Activated naive CD4-positive, alpha-beta T cell (primary cell): Measurements from ENCODE around the gene PLVAP.

ENCODE experiments used
- DNase-seq, 4 experiments: peaks; one replicate each; lab custom pipeline; 2025; lab: John Stamatoyannopoulos, UW

PLVAP gene

DNA sequence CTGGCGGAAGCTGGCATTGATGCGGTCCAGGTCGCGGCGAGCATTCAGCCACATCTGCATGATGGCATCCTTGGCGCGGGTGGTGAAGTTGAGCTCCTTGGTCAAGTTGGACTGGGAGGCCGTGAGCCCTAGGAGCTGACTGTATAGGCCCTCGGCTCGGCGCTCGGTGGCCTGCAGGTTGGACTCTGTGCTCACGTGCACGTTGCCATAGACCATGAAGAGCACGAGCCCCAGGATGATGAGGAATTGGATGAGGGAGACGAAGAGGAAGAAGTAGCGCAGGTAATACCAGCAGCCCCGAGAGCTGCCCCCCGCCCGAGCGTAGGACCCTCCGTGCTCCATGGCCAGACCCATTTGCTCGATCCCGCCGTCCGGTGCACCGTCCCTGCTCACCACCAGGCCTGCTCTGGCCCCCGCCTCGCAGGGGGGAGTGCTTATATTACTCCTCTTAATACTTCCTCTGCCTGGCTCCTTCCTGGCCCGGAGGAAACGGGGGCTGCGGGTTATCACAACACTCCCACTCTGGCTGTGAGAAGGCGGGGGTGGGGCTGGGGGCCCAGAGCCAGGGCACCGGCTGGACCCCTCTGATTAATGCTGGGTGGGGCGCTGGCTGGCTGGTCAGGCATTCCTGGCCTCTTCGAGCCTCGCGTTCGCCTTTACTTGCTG, at the start of gene PLVAP:
TSS of gene PLVAP (minus strand) at position 408 of the 666 bp plus-strand sequence. CDS start at position 354, 54 bp downstream.
- DNase-seq = no peak

- DNase-seq = peak in 1 of 4 experiments; percentile 14
Observed at GRCh38 chr19:17424743-17425365, 47.7 kb upstream of the PLVAP start.

DNA sequence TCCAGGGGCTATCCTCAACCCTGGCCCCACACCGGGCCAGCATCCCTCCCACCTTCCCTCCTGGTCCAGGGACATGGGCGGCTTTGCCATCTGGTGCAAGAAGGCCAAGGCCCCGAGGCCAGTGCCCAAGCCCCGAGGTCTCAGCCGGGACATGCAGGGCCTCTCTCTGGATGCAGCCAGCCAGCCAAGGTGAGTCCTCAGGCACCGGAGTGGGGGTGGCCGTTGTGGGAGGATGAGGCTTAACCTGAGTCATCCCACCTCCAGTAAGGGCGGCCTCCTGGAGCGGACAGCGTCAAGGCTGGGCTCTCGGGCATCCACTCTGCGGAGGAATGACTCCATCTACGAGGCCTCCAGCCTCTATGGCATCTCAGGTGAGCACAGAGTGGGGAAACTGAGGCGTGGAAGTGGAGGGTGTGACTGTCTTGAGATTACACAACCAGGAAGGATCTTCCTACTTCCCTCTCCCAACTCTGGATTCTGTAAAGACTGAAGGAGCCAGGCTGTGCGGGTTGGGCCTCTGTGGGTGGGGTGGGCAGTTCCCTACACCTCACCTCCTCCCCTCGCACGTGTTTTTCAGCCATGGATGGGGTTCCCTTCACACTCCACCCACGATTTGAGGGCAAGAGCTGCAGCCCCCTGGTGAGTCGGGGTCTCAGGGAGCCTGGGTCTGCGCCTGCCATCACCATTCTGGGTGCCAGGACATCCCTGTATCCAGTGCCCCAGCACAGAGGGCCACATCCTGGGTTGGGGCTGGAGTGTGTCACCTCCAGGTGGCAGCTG, 46.5 kb upstream of the PLVAP start:
- no peak for DNase-seq

DNA sequence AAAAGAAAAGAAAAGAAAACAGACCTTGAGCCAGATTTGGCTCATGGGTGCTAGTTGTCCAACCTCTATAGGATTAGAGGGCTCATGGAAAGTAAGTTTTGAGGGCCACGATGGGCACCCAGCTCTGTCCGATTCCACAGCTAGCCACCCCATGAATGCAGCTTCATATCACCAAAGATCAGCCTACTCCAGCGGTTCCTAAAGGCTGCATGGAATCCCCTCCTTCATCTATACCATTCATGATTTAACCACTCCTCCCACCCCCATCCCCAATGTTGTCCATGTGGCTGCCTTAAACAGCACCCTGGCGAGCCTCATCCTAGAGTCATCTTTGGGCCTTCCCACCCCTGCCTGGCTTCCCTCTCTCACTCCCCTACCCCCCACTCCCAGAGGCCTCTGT, 44.8 kb upstream of the PLVAP start:
- DNase-seq = no peak

GRCh38 chr19:17420475-17420924, 43.4 kb upstream of the PLVAP start:
- DNase-seq = peak in 1 of 4 experiments; percentile 19

- peak; percentile 80 to 93 (median 86) for DNase-seq
Observed at GRCh38 chr19:17419621-17420474, 42.7 kb upstream of the PLVAP start, which contains the start of gene MVB12A. Gene MVB12A, plus strand, starts transcription at chr19:17420047. Its CDS starts 89 bp downstream, at chr19:17420136.

DNA sequence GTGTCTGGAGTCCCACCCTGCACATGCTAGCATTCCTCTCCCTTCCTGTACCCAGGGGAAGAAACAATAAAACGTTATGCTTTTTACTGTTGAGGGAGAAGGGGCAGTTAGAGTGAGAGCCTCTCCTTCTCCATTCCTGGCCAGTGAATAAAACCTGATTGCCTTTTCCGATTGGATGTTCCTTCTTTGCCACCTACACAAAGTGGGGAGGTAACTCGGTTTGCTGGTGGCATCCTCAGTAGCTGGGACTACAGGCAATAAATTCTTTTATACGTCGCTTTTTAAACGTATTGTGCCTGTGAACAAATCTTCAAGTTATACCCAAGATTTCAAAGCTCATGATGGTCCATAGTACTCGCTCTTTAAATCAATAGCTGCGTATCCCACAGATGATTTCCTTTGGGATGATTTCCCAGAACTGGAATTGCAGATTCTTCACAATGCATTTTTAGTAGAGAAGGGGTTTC, 42.0 kb upstream of the PLVAP start:
- no peak for DNase-seq

DNA sequence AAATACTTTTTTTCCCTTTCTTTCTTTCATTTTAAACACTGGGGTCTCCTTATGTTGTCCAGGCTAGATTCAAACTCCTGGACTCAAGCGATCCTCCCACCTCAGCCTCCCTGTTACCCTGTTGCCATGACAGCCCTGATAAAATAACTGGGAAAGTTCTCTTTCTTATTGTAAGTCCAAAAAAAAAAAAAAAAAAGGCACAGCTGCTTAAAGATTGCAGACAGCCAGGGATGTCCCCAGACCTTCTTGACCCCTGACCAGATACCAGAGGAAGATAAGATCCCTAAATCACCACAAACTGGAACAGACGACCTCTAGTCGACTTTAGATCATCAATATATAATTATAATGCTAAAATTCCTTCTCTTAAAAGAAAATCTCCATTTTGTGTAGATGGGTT, 41.6 kb upstream of the PLVAP start:
- DNase-seq = no peak

DNA sequence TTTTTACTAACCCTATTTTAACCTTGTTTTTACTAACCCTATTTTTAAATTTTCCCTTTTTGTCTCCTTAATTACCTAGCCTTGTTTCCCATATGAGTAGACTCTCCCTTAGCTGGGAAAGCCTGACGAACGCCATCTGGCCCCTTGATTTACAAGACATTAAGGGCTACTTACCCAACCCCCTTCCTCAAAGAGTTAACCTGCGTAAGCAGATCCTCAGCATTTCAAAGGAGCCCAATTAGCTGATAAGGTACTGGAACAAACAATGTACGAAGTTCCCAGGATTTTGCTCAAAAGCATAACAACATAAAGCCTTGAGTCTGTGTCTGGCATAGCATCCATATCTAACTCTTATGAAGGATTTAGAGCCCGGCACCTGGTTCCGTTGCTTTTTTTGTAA, 38.0 kb upstream of the PLVAP start:
- DNase-seq = no peak

GRCh38 chr19:17414097-17414496, 37.0 kb upstream of the PLVAP start:
- DNase-seq = no peak

- DNase-seq = no peak
Observed at GRCh38 chr19:17411801-17412200, 34.7 kb upstream of the PLVAP start.

DNA sequence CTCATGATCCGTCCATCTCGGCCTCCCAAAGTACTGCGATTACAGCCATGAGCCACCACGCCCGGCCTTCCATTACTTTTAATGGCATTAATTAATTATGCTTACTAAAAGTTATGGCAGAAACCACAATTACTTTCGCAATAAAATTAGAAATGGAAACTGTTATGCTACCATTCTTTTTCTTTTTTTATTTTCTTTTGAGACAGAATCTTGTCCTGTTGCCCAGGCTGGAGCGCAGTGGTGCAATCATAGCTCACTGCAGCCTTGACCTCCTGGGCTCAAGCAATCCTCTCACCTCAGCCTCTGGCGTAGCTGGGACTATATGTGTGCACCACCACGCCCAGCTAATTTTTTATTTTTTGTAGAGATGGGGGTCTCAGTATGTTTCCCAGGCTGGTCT, 32.8 kb upstream of the PLVAP start:
- DNase-seq = no peak

DNA sequence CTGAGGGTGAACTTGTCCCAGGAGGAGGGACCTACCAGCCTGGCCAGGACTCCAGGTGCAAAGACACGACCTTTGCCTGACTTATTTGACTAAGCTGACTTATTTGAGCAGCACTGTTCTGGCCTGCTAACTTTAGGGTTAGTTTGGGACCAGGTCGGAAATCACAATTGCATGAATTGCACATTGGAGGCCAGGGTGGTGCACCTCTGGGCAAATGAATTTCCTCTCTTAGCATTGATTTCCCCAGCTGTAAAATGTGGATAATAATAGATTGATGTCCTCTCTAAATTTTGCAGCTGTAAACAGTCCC, 29.7 kb upstream of the PLVAP start:
- DNase-seq = no peak

GRCh38 chr19:17406046-17406886, 29.1 kb upstream of the PLVAP start:
- DNase-seq = no peak

- DNase-seq = peak in 2 of 4 experiments; percentile 21 to 30
Observed at GRCh38 chr19:17405250-17406045, 28.3 kb upstream of the PLVAP start, which contains the start of gene BST2. Gene BST2, minus strand, starts transcription at chr19:17405630. Its CDS starts 55 bp downstream, at chr19:17405575.

- DNase-seq = no peak
Observed at GRCh38 chr19:17404621-17405249, 27.6 kb upstream of the PLVAP start.

GRCh38 chr19:17404015-17404414, 26.9 kb upstream of the PLVAP start:
- no peak for DNase-seq

DNA sequence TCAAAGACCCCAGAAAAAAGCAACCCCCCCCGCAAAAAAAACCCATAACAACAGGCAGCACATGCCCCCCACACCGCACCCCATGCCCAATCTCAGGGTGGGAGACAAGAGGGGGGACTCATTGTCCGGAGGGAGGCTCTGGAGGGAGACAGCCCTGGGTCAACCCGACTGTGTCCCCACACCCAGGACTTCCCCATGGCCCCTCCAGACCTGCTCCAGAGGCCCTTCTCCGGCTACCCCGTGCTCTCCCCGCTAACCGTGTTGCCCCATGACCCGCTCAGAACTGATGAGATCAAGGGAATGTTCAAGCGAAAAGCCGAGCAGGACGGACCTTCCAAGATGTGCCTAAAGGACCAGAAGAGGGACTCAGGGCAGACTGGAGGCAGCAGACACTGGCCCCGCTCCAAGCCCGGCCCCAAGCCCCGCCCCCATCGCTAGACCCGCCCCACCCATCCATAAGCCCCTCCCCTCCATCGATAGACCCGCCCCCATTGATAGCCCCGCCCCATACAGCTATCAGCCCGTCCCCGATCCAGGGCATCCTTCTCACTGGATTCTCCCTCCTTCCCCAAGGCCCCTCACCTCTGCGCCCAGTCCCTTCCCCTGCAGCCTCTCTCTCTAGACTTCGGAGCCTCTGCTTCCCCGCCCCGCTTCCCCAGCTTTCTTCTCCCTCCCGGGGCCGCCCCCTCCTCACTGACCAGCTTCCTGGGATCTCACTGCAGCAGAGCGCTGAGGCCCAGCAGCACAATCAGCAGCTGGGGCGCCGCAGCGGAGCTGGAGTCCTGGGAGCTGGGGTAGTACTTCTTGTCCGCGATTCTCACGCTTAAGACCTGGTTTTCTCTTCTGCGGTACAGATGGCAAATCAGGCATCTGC, 26.1 kb upstream of the PLVAP start:
- DNase-seq = peak in 3 of 4 experiments; percentile 20 to 46 (median 22)
